CD4-positive, alpha-beta T cell treated with Interleukin-17A for 4 hours (primary cell): ENCODE measurements around the gene FKBP2.

ENCODE experiments used
- DNase-seq: peaks from one replicate; pipeline ENCODE4 v3.0.0-alpha.2; 2020; ENCODE audit warnings: mixed read lengths

The FKBP2 gene

DNA sequence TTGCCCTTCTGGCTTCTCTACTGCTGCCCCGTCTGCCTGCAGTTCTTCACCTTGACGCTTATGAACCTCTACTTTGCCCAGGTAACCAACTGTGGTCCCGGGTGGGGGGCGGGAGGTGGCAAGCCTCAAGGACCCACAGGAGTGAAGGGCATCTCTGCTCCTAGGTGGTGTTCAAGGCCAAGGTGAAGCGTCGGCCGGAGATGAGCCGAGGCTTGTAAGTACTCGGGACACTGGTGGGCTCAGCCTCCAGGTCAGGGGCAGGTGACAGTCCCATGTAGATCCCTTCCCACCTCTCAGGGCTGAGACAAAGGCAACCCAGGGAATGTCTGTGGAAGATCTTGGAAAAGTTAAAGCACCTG, 45.9 kb downstream of the FKBP2 start:
- DNase-seq: no peak

GRCh38 chr11:64287676-64288352, 46.9 kb downstream of the FKBP2 start:
- no peak for DNase-seq

DNA sequence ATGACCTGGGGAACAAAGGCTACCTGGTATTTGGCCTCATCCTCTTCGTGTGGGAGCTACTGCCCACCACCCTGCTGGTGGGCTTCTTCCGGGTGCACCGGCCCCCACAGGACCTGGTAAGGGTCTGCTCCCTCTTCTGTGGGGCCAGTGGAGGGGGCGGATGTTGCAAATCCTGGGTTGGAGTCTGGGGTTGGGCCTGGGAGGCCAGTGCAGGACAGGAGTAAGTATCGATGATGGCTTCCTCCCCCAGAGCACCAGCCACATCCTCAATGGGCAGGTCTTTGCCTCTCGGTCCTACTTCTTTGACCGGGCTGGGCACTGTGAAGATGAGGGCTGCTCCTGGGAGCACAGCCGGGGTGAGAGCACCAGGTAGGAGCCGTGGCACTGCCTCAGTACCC, 47.5 kb downstream of the FKBP2 start:
- DNase-seq: no peak

DNA sequence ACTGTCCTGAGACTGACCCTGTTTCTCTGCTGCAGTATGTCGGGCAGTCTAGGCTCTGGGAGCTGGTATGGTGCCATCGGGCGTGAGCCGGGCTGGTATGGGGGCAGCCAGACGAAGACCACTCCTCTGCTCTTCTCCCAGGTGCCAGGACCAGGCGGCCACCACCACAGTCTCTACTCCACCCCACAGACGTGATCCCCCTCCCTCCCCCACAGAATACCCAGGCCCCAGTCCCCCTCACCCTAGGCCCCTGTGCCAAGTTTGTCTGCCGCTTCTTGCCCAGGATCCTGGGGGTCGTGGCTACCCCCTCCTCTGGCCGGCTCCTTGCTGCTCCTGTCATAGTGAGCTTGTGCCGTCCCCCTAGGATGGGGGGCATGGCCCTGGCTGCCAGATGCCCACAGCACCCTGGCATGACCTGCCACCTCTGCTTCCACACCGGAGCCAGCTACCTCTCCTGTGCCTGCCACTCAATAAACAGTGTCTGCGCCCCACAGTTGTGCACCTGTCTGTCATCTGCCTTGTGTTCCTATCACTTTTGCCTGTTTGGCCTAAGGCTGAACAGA, 48.2 kb downstream of the FKBP2 start:
- no peak for DNase-seq

GRCh38 chr11:64290352-64291261, 49.7 kb downstream of the FKBP2 start:
- no peak for DNase-seq

GRCh38 chr11:64291262-64291751, 50.4 kb downstream of the FKBP2 start, which contains the start of gene KCNK4:
Gene KCNK4 (plus strand): TSS chr11:64291302. CDS start chr11:64293019, 1,717 bp downstream.
- no peak for DNase-seq

DNA sequence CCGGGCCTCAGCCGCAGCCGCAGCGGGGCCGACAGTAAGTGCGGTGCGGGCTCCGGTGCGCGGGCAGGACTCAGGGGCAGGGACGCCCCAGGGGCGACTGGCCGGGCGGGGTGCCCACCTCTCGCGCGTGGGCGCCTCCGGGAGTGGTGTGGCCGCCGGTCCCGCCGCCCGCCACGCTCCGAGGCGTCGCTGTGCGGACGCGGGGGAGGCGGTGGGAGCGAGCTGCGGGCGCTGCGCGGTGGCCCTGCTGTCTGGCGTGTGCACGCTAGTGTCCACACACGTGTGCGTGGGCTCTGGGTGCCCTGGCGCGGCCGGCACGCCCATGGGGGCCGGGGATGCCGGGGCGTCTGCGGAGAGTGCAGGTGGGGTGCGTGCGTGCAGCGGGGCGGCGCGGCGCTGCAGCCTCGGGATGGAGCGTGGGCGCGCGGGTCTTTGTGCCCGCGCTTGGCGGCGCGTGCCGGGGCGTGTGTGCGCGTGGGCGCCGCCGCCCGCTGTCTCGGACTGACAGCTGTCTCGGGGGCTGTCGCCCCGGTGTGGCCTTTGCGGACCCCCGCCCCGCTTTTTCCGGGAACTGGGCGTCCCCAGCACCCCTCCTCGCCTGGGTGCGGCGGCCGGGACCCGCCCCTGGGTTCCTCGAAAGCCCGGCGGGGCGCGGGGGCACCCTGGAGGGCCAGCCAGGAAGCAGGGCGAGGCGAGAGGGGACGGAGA, 51.0 kb downstream of the FKBP2 start:
- DNase-seq: no peak

DNA sequence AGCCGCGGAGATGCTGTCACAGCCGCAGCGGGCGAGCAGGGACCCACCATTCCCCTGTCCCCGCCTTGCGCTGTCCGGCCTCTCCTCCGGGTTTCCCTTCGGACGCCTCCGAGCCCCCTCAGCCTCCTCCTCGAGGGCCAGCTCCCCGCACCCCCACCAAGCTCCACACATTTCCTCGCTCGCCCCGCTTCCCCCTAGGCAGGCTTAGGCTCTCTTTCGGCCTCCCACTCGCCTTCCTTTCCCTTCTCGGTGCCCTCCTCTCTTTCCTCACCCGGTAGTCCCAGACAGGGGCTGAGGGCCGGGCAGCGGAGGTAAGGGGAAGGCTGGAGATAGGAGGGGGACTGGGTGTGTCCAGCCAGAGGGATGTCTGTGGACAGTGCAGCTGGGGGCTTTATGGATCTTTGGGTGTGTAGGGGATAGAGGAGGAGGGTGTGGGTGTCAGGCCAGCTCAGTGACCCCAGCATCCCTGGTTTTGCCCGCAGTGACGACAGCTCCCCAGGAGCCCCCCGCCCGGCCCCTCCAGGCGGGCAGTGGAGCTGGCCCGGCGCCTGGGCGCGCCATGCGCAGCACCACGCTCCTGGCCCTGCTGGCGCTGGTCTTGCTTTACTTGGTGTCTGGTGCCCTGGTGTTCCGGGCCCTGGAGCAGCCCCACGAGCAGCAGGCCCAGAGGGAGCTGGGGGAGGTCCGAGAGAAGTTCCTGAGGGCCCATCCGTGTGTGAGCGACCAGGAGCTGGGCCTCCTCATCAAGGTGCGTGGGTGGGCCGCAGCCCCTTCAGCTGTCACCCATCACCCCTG, 51.8 kb downstream of the FKBP2 start:
- no peak for DNase-seq
